Gastroesophageal sphincter (tissue), 4 donors: ENCODE measurements around the gene ZNF136. TPM values are rescaled to one million over a fixed set of nuclear protein-coding genes. Genes with fewer than 3 reads are reported as not detected.
A peak's percentile ranks its signal among the peaks of the same experiment; 100 is the strongest.

Experiments
- ATAC-seq: fragments of 150-250 bp; one replicate; pipeline ENCODE4 v1.9.1; 2016; ENCODE audit warnings: mild to moderate bottlenecking, moderate library complexity
- H3K27ac ChIP-seq, 4 donors: fragments of 200-600 bp; sonication (generic) in 3 of 4; 1 replicate in 3 of 4; 2 replicates in 1 of 4; pipeline ENCODE4 v1.5.1; 2016 to 2019
- H3K27me3 ChIP-seq: fragments of 200-600 bp; sonication (generic); one replicate; pipeline ENCODE4 v1.5.1; 2019
- H3K36me3 ChIP-seq, 2 donors: fragments of 200-600 bp; sonication (generic); one replicate each; pipeline ENCODE4 v1.5.1; 2019; ENCODE audit warnings: control low read depth in 1 of 2
- H3K4me1 ChIP-seq, 3 donors: fragments of 200-600 bp; sonication (generic); 1 replicate in 2 of 3; 2 replicates in 1 of 3; pipeline ENCODE4 v1.5.1; 2016 to 2019; ENCODE audit warnings: control low read depth in 2 of 3
- H3K4me3 ChIP-seq, 2 donors: fragments of 200-600 bp; sonication (generic); one replicate each; pipeline ENCODE4 v1.5.1; 2019; ENCODE audit warnings: mild to moderate bottlenecking in 1 of 2, moderate library complexity in 1 of 2
- H3K9me3 ChIP-seq, 3 donors: fragments of 200-600 bp; sonication (generic); one replicate each; pipeline ENCODE4 v1.5.1; 2017 to 2019; ENCODE audit warnings: control low read depth in 2 of 3
- CTCF ChIP-seq, 4 experiments: fragments of 200-600 bp in 2 of 4; fragments of 450-650 bp in 2 of 4; sonication (generic) in 1 of 4; IDR thresholded peaks; one replicate each; pipeline ENCODE4 v1.5.1; 2017 to 2019; ENCODE audit warnings: antibody characterized with exemption in 4 of 4, mild to moderate bottlenecking in 2 of 4, moderate library complexity in 2 of 4
- EP300 ChIP-seq: sonication (generic); formaldehyde crosslinking; IDR thresholded peaks from one replicate; pipeline ENCODE4 v1.6.1; 2017; ENCODE audit warnings: antibody characterized with exemption, mild to moderate bottlenecking
- POLR2A ChIP-seq, 2 donors: fragments of 450-650 bp; IDR thresholded peaks; one replicate each; pipeline ENCODE4 v1.6.1; 2017; ENCODE audit warnings: antibody characterized with exemption in 2 of 2, mild to moderate bottlenecking in 2 of 2, moderate library complexity in 1 of 2
- POLR2AphosphoS5 ChIP-seq: sonication (generic); formaldehyde crosslinking; IDR thresholded peaks from one replicate; pipeline ENCODE4 v1.6.1; 2017; ENCODE audit warnings: antibody characterized with exemption
- WGBS, 2 donors: methylation state at CpG; one replicate each; pipeline ENCODE4 v1.1.5; 2018; ENCODE audit warnings: low coverage in 1 of 2; 5-methylcytosine and 5-hydroxymethylcytosine counted together
- total RNA-seq, 4 donors: library from RNA; depleted of rRNA; stranded (reverse); fragments of >200 nt; gene quantifications; one replicate each; pipeline ENCODE4 v1.1.0, GENCODE V29; 2016

ZNF136 gene
- total RNA-seq, 4 donors from 2014 or later = 8.7 to 19.6 (median 11.5) TPM

DNA sequence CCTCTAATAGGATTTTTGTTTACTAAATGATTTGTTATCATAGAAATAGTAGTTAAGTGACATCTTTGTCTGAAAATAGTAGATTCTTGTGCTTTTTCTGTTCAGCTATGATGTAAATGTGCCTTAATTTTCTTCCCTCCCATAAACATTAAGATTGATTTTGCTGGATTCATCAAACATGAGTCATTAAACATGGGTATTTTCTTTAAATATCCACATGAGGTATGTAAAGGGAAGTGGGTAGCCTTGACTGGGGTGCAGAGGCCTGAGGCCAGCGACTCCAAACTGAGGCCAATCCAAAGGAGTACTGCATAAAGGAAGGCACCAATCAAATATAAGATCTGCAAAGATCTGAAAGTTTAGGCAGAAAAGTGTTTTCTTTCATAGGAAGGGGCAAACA is 3.7 kb downstream of the ZNF136 start:
- Histone ChIP-seq H3K36me3 (peaks cover 0 to 44% of the 10 kb centered on the region in 2 donors), H3K27ac (peak overlapping the region in 2 of 4 donors; percentile 12 to 25), H3K4me3 (no peak overlapping the region), H3K27me3 (no peaks in the 10 kb centered on the region), H3K4me1 (peaks cover 0 to 50% (median 24%) of the 10 kb centered on the region in 3 donors), H3K9me3 (no peaks in the 10 kb centered on the region)
- TF ChIP-seq CTCF (IDR thresholded peaks at IDR 0.05) (no peak), POLR2A (IDR thresholded peaks at IDR 0.05) (no peak), POLR2AphosphoS5 (no peak), EP300 (no peak)
- 86% methylated on average over 1 of the region's 1 CpG; no CpG with 5 or more reads in 1 of the 2 donors for WGBS, 2 donors
- no peak for ATAC-seq

GRCh38 chr19:12180377-12180776 is 17.5 kb downstream of the ZNF136 start:
- Histone ChIP-seq H3K4me3 (no peak overlapping the region), H3K4me1 (no peaks in the 10 kb centered on the region), H3K27me3 (no peaks in the 10 kb centered on the region), H3K36me3 (peaks cover 0 to 43% of the 10 kb centered on the region in 2 donors), H3K27ac (no peak overlapping the region), H3K9me3 (peaks cover 0 to 18% (median 0%) of the 10 kb centered on the region in 3 donors)
- WGBS, 2 donors = 95 to 100% methylated on average over 2 to 3 of the region's 3 CpGs
- TF ChIP-seq POLR2A (IDR thresholded peaks at IDR 0.05) = no peak
- TF ChIP-seq EP300 = no peak
- no peak for TF ChIP-seq POLR2AphosphoS5
- TF ChIP-seq CTCF (IDR thresholded peaks at IDR 0.05) = no peak
- ATAC-seq = no peak

GRCh38 chr19:12187625-12188024 is 24.7 kb downstream of the ZNF136 start:
- no peaks in the 10 kb centered on the region for H3K27me3 ChIP-seq
- WGBS, 2 donors = 89 to 98% methylated on average over 4 to 6 of the region's 6 CpGs
- H3K36me3 ChIP-seq = peaks cover 17 to 75% of the 10 kb centered on the region in 2 donors
- no peak for ATAC-seq
- H3K4me1 ChIP-seq = no peaks in the 10 kb centered on the region
- TF ChIP-seq POLR2AphosphoS5 (no peak), EP300 (no peak), CTCF (IDR thresholded peaks at IDR 0.05) (no peak), POLR2A (IDR thresholded peaks at IDR 0.05) (no peak)
- H3K4me3 ChIP-seq = no peak overlapping the region
- peaks cover 0 to 68% (median 4%) of the 10 kb centered on the region in 3 donors for H3K9me3 ChIP-seq
- no peak overlapping the region for H3K27ac ChIP-seq

- no peaks in the 10 kb centered on the region for H3K27me3 ChIP-seq
- 0 to 5% methylated on average over 7 to 23 of the region's 62 CpGs for WGBS, 2 donors
- peak overlapping the region; percentile 77 to 85 for H3K4me3 ChIP-seq
- TF ChIP-seq POLR2A (IDR thresholded peaks at IDR 0.05) = peak; percentile 20 to 50
- TF ChIP-seq EP300 = no peak
- peak; percentile 77 for TF ChIP-seq POLR2AphosphoS5
- peak in 1 of 4 experiments; percentile 11 for TF ChIP-seq CTCF (IDR thresholded peaks at IDR 0.05)
- H3K36me3 ChIP-seq = peaks cover 0 to 17% of the 10 kb centered on the region in 2 donors
- H3K9me3 ChIP-seq = peaks cover 0 to 40% (median 0%) of the 10 kb centered on the region in 3 donors
- H3K27ac ChIP-seq = peak overlapping the region; percentile 41 to 89 (median 84)
- peak; percentile 97 for ATAC-seq
- H3K4me1 ChIP-seq = peaks cover 0 to 15% (median 0%) of the 10 kb centered on the region in 3 donors
These were observed 32.2 kb downstream of the ZNF136 start for GRCh38 chr19:12194827-12195731.
